ENCODE measurements around the gene DCAF12.

GRCh38 chr9:34176089-34176488 lies 49.6 kb upstream of the DCAF12 start:
- TF ChIP-seq CTCF (IDR thresholded peaks at IDR 0.05) (no peak), EP300 (IDR thresholded peaks at IDR 0.05) (no peak), POLR2A (IDR thresholded peaks at IDR 0.05) (no peak), POLR2AphosphoS5 (IDR thresholded peaks at IDR 0.05) (no peak)
